ENCODE data around the gene CMTM1. TPM values are rescaled to one million over a fixed set of nuclear protein-coding genes. Genes with fewer than 3 reads are reported as not detected.
A peak's percentile ranks its signal among the peaks of the same experiment; 100 is the strongest.

Gene CMTM1
- total RNA-seq, 2 donors from 2014 or later = 3.8 to 5.3 TPM

DNA sequence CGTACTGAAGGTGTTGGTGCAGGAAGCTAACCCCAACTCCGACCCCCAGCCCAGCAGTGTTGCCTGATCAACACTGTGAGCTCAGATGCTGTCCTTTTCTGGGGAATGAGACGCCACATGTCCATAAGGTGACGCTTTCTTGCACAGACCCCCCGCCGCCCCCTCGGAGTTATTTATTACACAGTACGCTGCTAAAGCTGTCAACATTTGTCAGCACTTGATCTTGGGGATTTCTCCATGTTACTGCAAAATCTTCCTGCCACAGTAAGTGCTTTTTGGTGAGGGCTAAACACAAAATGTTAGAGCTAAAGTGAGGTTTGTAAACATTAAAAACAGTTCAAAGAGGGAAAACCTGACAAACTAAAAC lies 54.2 kb downstream of the CMTM1 start:
- peak overlapping the region; percentile 80 for H3K27ac Mint-ChIP-seq
- H3K36me3 Mint-ChIP-seq (ENCODE audit: low read depth) = peaks cover 29% of the 10 kb centered on the region
- Histone ChIP-seq H3K4me3 (ENCODE audit: low read length) (no peak overlapping the region), H3K27me3 (ENCODE audit: control insufficient read depth, insufficient read depth, low read length, poor library complexity, severe bottlenecking) (no peaks in the 10 kb centered on the region), H3K27ac (ENCODE audit: low read depth, low read length) (no peak overlapping the region), H3K9ac (ENCODE audit: extremely low read depth, low read length, poor library complexity, severe bottlenecking) (no peak overlapping the region), H3K4me1 (ENCODE audit: control insufficient read depth, insufficient read depth, low read length) (peaks cover 62% of the 10 kb centered on the region), H3K36me3 (ENCODE audit: control insufficient read depth, insufficient read depth, low read length) (peaks cover 50% of the 10 kb centered on the region), H3K9me3 (ENCODE audit: control insufficient read depth, low read length) (no peaks in the 10 kb centered on the region)
- no peak for DNase-seq
- no peak overlapping the region for H3K4me3 Mint-ChIP-seq
- TF ChIP-seq, protein P1, sequence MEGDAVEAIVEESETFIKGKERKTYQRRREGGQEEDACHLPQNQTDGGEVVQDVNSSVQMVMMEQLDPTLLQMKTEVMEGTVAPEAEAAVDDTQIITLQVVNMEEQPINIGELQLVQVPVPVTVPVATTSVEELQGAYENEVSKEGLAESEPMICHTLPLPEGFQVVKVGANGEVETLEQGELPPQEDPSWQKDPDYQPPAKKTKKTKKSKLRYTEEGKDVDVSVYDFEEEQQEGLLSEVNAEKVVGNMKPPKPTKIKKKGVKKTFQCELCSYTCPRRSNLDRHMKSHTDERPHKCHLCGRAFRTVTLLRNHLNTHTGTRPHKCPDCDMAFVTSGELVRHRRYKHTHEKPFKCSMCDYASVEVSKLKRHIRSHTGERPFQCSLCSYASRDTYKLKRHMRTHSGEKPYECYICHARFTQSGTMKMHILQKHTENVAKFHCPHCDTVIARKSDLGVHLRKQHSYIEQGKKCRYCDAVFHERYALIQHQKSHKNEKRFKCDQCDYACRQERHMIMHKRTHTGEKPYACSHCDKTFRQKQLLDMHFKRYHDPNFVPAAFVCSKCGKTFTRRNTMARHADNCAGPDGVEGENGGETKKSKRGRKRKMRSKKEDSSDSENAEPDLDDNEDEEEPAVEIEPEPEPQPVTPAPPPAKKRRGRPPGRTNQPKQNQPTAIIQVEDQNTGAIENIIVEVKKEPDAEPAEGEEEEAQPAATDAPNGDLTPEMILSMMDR (conservative IDR thresholded peaks at IDR 0.05) = no peak
- no peaks in the 10 kb centered on the region for H3K27me3 Mint-ChIP-seq (ENCODE audit: insufficient read depth)
- peaks cover 87% of the 10 kb centered on the region for H3K4me1 Mint-ChIP-seq
- H3K9me3 Mint-ChIP-seq = no peaks in the 10 kb centered on the region
- 81% methylated on average over 8 of the region's 8 CpGs for WGBS, 2 experiments (ENCODE audit: insufficient coverage in 1 of 2, insufficient read length in 1 of 2)

DNA sequence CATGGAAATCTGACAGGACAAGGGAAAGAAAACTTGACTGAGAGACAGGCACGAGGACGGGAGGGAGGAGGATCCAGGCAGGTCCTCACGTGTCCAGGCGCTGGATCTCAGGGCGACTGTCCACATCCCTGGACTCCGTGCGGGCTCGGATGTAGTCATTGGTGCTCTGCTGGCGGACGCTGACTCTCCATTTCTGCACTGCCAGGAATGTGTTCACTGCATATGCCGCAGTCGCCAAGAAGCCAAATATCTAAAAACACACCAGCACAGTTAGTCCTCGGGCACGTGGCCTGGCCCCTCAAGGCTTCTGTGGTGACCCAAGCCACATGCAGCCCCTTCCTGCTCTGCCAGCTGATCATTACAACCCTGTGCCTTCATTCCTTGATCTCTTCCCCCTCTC lies 55.7 kb downstream of the CMTM1 start:
- Histone ChIP-seq H3K27me3 (ENCODE audit: control insufficient read depth, insufficient read depth, low read length, poor library complexity, severe bottlenecking) (no peaks in the 10 kb centered on the region), H3K4me3 (ENCODE audit: low read length) (no peak overlapping the region), H3K4me1 (ENCODE audit: control insufficient read depth, insufficient read depth, low read length) (peaks cover 49% of the 10 kb centered on the region), H3K9ac (ENCODE audit: extremely low read depth, low read length, poor library complexity, severe bottlenecking) (no peak overlapping the region), H3K27ac (ENCODE audit: low read depth, low read length) (no peak overlapping the region), H3K36me3 (ENCODE audit: control insufficient read depth, insufficient read depth, low read length) (peaks cover 50% of the 10 kb centered on the region), H3K9me3 (ENCODE audit: control insufficient read depth, low read length) (no peaks in the 10 kb centered on the region)
- 94 to 99% methylated on average over 14 of the region's 14 CpGs for WGBS, 2 experiments (ENCODE audit: insufficient coverage in 1 of 2, insufficient read length in 1 of 2)
- Mint-ChIP-seq H3K9me3 (no peaks in the 10 kb centered on the region), H3K4me1 (peaks cover 71% of the 10 kb centered on the region), H3K36me3 (ENCODE audit: low read depth) (peaks cover 29% of the 10 kb centered on the region), H3K4me3 (no peak overlapping the region), H3K27ac (no peak overlapping the region), H3K27me3 (ENCODE audit: insufficient read depth) (no peaks in the 10 kb centered on the region)
- no peak for DNase-seq
- TF ChIP-seq, protein P1 (conservative IDR thresholded peaks at IDR 0.05) = no peak

DNA sequence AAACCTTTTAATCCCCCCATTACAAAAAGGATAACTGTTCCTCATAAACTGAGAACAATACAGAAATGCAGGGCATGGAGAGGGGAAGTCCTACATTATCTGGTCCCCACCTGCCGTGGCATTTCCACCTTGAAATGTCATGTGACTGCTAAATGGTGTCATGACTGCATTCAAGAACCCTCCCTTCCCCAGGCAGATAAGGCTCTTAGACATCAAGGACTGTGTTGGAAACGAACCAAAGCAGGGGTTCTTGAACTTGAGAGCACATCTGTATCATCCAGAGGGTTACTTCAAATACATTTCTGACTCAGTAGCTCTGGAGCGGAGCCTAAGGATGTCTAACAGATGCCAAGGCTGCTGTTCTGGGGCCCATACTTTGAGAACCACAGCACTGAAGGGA lies 56.6 kb downstream of the CMTM1 start:
- no peaks in the 10 kb centered on the region for H3K27me3 Mint-ChIP-seq (ENCODE audit: insufficient read depth)
- H3K4me1 ChIP-seq (ENCODE audit: control insufficient read depth, insufficient read depth, low read length) = peaks cover 45% of the 10 kb centered on the region
- peak; percentile 50 for DNase-seq
- H3K27ac ChIP-seq (ENCODE audit: low read depth, low read length) = no peak overlapping the region
- H3K9me3 ChIP-seq (ENCODE audit: control insufficient read depth, low read length) = no peaks in the 10 kb centered on the region
- peak overlapping the region; percentile 7 for H3K4me3 ChIP-seq (ENCODE audit: low read length)
- peaks cover 54% of the 10 kb centered on the region for H3K36me3 ChIP-seq (ENCODE audit: control insufficient read depth, insufficient read depth, low read length)
- peaks cover 63% of the 10 kb centered on the region for H3K4me1 Mint-ChIP-seq
- no peak overlapping the region for H3K9ac ChIP-seq (ENCODE audit: extremely low read depth, low read length, poor library complexity, severe bottlenecking)
- TF ChIP-seq, protein P1 (conservative IDR thresholded peaks at IDR 0.05) = no peak
- WGBS, 2 experiments (ENCODE audit: insufficient coverage in 1 of 2, insufficient read length in 1 of 2) = 74 to 100% methylated on average over 3 of the region's 3 CpGs
- no peak overlapping the region for H3K27ac Mint-ChIP-seq
- no peaks in the 10 kb centered on the region for H3K9me3 Mint-ChIP-seq
- H3K4me3 Mint-ChIP-seq = no peak overlapping the region
- no peaks in the 10 kb centered on the region for H3K27me3 ChIP-seq (ENCODE audit: control insufficient read depth, insufficient read depth, low read length, poor library complexity, severe bottlenecking)
- H3K36me3 Mint-ChIP-seq (ENCODE audit: low read depth) = peaks cover 33% of the 10 kb centered on the region
